ENCODE data around the gene CX3CL1.

The CX3CL1 gene

GRCh38 chr16:57409065-57409464 lies 36.8 kb downstream of the CX3CL1 start:
- no peak for DNase-seq (ENCODE audit: low read depth)
- no peak for TF ChIP-seq CTCF (conservative IDR thresholded peaks at IDR 0.05; ENCODE audit: low read depth, low read length)
- no peak overlapping the region for H3K4me3 ChIP-seq (ENCODE audit: low read length)

- TF ChIP-seq CTCF (conservative IDR thresholded peaks at IDR 0.05; ENCODE audit: low read depth, low read length), result no peak
- no peak for DNase-seq (ENCODE audit: low read depth)
- H3K4me3 ChIP-seq (ENCODE audit: low read length), result no peak overlapping the region
These were observed 37.7 kb downstream of the CX3CL1 start for GRCh38 chr16:57409870-57410587.

- DNase-seq (ENCODE audit: low read depth), result no peak
- no peak overlapping the region for H3K4me3 ChIP-seq (ENCODE audit: low read length)
- TF ChIP-seq CTCF (conservative IDR thresholded peaks at IDR 0.05; ENCODE audit: low read depth, low read length), result no peak
These were observed 39.2 kb downstream of the CX3CL1 start for GRCh38 chr16:57411362-57411976.

- H3K4me3 ChIP-seq (ENCODE audit: low read length), result no peak overlapping the region
- no peak for TF ChIP-seq CTCF (conservative IDR thresholded peaks at IDR 0.05; ENCODE audit: low read depth, low read length)
- DNase-seq (ENCODE audit: low read depth), result no peak
These were observed 40.3 kb downstream of the CX3CL1 start for GRCh38 chr16:57412584-57412983.

- no peak for DNase-seq (ENCODE audit: low read depth)
- no peak for TF ChIP-seq CTCF (conservative IDR thresholded peaks at IDR 0.05; ENCODE audit: low read depth, low read length)
- no peak overlapping the region for H3K4me3 ChIP-seq (ENCODE audit: low read length)
These were observed 41.0 kb downstream of the CX3CL1 start for GRCh38 chr16:57413301-57413730.

- no peak for TF ChIP-seq CTCF (conservative IDR thresholded peaks at IDR 0.05; ENCODE audit: low read depth, low read length)
- H3K4me3 ChIP-seq (ENCODE audit: low read length), result no peak overlapping the region
- DNase-seq (ENCODE audit: low read depth), result no peak
These were observed 41.4 kb downstream of the CX3CL1 start for GRCh38 chr16:57413733-57414132.

- no peak for DNase-seq (ENCODE audit: low read depth)
- no peak overlapping the region for H3K4me3 ChIP-seq (ENCODE audit: low read length)
- TF ChIP-seq CTCF (conservative IDR thresholded peaks at IDR 0.05; ENCODE audit: low read depth, low read length), result no peak
These were observed 43.8 kb downstream of the CX3CL1 start for GRCh38 chr16:57416084-57416483.
